Cardiac muscle cell (in vitro differentiated cells and primary cell): ENCODE results near the gene DICER1. TPM values are rescaled to one million over a fixed set of nuclear protein-coding genes. Genes with fewer than 3 reads are reported as not detected.
A peak's percentile ranks its signal among the peaks of the same experiment; 100 is the strongest.

Source experiments
- DNase-seq, 2 donors: peaks; one replicate each; pipeline versions ENCODE4 v3.0.0 to v3.0.0-alpha.2; 2010 to 2017; ENCODE audit warnings: low read depth in 1 of 2, low spot score in 1 of 2
- H3K27ac ChIP-seq: fragments of 200-600 bp; sonication (generic); 2 replicates; pipeline ENCODE4 v1.5.1; 2016
- H3K27me3 ChIP-seq: fragments of 200-600 bp; sonication (generic); 2 replicates; pipeline ENCODE4 v1.6.0; 2016; ENCODE audit warnings: control low read depth
- H3K36me3 ChIP-seq: fragments of 200-600 bp; sonication (generic); 2 replicates; pipeline ENCODE4 v1.5.1; 2016; ENCODE audit warnings: control low read depth
- H3K4me1 ChIP-seq: fragments of 200-600 bp; sonication (generic); 2 replicates; pipeline ENCODE4 v1.8.1; 2017; ENCODE audit warnings: low read depth, mild to moderate bottlenecking, mixed run types
- H3K4me3 ChIP-seq: fragments of 200-600 bp; sonication (generic); 2 replicates; pipeline ENCODE4 v1.5.1; 2016; ENCODE audit warnings: mild to moderate bottlenecking
- H3K9me3 ChIP-seq: fragments of 200-600 bp; sonication (generic); 2 replicates; pipeline ENCODE4 v1.5.1; 2017; ENCODE audit warnings: low read depth, mild to moderate bottlenecking, control low read depth
- polyA plus RNA-seq: library from polyadenylated mRNA; unstranded; fragments of >200 nt; fragmentation: Nextera tagmentation; extraction: Ambion mirVana; gene quantifications from 2 replicates; pipeline ENCODE4 v1.2.1, GENCODE V29; 2016
- total RNA-seq: library from RNA; depleted of rRNA; stranded (reverse); fragments of >200 nt; gene quantifications from 2 replicates; pipeline ENCODE4 v1.2.3, GENCODE V29; 2016
- TF ChIP-seq, protein P1 (sequence below): IDR thresholded peaks from 2 replicates; pipeline ENCODE4 v1.5.1; 2012; ENCODE audit warnings: low read depth, mild to moderate bottlenecking, low read length

Gene DICER1
- total and polyA plus RNA-seq, 2 experiments from 2014 or later, result 14.6 to 69.8 TPM

DNA sequence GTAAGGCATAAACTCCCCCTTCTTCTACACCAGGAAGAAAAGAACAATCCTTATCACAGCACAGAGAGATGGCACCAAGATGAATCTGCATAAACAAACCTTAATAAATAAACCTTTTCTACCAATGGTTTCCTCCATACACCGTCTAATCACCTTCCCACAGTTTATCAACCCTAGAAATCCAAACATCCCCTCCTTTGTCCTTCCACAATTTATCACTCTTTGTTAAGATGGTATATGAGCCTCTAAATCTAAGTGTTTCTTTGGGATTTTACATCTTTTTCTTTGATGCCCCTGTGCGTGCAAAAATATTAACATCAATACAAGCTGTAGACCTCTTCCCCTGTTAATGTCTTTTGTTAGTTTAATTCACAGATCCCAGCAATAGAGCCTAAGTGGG lies 12.5 kb downstream of the DICER1 start:
- H3K27ac ChIP-seq, result no peak overlapping the region
- H3K4me1 ChIP-seq, result peaks cover 8% of the 10 kb centered on the region
- no peaks in the 10 kb centered on the region for H3K9me3 ChIP-seq
- no peaks in the 10 kb centered on the region for H3K27me3 ChIP-seq
- H3K4me3 ChIP-seq, result no peak overlapping the region
- DNase-seq, result no peak
- H3K36me3 ChIP-seq, result no peaks in the 10 kb centered on the region
- TF ChIP-seq, protein P1, sequence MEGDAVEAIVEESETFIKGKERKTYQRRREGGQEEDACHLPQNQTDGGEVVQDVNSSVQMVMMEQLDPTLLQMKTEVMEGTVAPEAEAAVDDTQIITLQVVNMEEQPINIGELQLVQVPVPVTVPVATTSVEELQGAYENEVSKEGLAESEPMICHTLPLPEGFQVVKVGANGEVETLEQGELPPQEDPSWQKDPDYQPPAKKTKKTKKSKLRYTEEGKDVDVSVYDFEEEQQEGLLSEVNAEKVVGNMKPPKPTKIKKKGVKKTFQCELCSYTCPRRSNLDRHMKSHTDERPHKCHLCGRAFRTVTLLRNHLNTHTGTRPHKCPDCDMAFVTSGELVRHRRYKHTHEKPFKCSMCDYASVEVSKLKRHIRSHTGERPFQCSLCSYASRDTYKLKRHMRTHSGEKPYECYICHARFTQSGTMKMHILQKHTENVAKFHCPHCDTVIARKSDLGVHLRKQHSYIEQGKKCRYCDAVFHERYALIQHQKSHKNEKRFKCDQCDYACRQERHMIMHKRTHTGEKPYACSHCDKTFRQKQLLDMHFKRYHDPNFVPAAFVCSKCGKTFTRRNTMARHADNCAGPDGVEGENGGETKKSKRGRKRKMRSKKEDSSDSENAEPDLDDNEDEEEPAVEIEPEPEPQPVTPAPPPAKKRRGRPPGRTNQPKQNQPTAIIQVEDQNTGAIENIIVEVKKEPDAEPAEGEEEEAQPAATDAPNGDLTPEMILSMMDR, result no peak

DNA sequence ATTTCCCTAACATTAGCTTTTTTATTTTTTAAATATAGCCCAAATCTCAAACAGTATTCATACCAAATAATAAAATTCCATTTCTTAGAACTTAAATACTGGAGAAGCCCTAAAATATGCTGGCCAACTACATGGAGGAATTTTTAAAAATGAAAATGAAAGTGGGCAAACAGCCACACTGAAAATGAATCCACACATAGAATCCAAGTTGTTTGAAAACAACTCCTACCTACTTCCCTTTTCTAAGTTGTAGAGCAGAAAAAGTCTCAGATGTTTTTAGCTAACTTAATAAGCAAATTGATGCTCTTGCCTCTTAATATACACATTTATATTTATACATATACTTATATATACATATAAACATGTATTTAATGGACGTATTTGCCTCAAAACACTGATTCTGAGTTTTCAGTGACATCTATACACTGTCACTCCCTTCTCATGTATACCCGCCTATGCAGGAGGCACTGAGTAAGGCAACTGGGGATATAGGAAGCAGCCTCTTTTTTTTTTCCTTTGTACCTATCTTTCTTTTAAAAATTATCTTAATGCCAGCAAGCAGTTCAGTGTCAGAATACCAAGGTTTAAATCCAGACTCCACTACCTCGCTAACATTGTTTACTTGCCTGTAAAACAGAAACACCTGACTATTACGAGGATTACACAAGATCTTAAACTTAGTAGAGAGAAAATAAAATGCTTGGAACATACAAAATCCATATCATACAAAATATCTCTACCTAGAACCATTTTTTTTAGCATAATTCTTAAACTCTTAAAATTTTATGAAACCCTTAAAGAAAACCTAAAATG lies 13.3 kb downstream of the DICER1 start:
- Histone ChIP-seq H3K36me3 (no peaks in the 10 kb centered on the region), H3K4me1 (peaks cover 7% of the 10 kb centered on the region), H3K27me3 (no peaks in the 10 kb centered on the region), H3K9me3 (no peaks in the 10 kb centered on the region), H3K4me3 (no peak overlapping the region), H3K27ac (no peak overlapping the region)
- TF ChIP-seq, protein P1, result no peak
- DNase-seq, result peak in 1 of 2 donors; percentile 30

DNA sequence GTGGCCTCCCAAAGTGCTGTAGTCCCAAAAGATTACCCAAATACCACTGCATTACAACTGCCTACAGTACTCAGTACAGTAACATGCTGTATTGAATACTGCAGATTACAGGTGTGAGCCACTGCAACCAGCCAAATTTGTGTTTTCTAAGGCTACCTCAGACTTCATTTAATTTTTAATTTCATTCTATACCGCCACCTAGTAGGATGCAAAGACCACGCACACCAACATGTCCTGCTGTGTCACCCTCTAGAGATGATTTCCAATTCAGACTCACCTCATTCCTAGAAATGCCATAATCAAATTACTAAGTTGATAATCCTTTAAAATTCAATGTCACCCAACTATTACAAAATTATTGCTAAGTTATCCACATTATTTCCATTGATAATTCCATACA lies 15.1 kb downstream of the DICER1 start:
- TF ChIP-seq, protein P1, result no peak
- Histone ChIP-seq H3K27ac (no peak overlapping the region), H3K4me1 (no peaks in the 10 kb centered on the region), H3K9me3 (no peaks in the 10 kb centered on the region), H3K4me3 (no peak overlapping the region), H3K27me3 (no peaks in the 10 kb centered on the region), H3K36me3 (no peaks in the 10 kb centered on the region)
- no peak for DNase-seq

DNA sequence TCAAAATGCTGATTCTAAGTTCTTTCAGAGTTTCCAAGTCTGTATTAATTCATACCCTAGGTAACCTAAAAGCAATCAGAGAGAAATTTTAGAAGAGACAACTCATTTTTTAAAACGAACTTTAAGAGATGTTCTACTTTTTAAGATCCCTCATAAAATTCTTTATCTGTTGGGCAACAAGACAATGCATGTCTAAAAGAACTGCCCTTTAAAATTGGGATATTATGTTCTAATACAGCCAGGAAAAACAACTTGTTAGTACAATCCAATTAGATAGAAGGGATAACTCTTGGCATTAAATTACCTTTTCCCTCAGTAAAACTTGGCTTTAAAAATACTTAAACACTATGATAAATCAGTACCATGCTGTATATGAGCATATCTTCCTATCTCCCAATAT lies 15.6 kb downstream of the DICER1 start:
- Histone ChIP-seq H3K4me3 (no peak overlapping the region), H3K4me1 (no peaks in the 10 kb centered on the region), H3K27me3 (no peaks in the 10 kb centered on the region), H3K9me3 (no peaks in the 10 kb centered on the region), H3K36me3 (no peaks in the 10 kb centered on the region), H3K27ac (no peak overlapping the region)
- DNase-seq, result no peak
- TF ChIP-seq, protein P1, result no peak

DNA sequence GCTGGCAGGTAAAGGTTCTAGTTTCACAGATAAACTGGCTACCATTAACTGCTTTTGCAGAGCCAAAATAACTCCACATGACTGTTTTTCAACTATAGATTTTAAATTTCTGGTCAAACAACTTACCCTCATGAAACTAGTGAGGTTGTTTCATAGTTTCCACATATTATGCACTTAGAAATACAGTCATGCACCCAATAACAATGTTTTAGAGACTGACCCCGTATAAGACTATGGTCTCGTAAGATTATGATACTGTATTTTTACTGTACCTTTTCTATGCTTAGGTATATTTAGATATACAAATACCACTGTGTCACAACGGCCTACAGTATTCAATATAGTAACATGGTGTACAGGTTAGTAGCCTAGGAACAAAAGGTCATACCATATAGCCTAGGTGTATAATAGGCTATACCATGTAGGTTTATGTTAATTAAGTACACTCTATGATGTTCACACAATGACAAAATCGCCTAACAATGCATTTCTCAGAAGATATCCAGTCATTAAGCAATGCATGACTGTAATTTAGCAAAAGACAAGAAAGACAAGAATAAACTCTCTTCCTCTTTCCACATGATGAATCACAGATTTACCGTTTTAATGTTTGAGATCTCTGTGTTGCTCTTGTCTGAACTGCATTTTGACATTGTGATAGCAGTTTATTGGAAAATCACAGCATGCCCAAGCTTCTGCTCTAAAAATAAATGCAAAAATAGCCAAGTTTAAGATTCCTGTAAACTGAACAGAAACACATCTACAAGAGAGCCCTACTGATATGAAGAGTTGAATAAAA lies 17.1 kb downstream of the DICER1 start:
- H3K36me3 ChIP-seq, result no peaks in the 10 kb centered on the region
- H3K27me3 ChIP-seq, result no peaks in the 10 kb centered on the region
- no peak overlapping the region for H3K27ac ChIP-seq
- H3K4me1 ChIP-seq, result no peaks in the 10 kb centered on the region
- DNase-seq, result peak in 1 of 2 donors; percentile 51
- H3K4me3 ChIP-seq, result no peak overlapping the region
- H3K9me3 ChIP-seq, result no peaks in the 10 kb centered on the region
- TF ChIP-seq, protein P1, result no peak
